ENCODE results near the gene FGFRL1. TPM values are rescaled to one million over a fixed set of nuclear protein-coding genes. Genes with fewer than 3 reads are reported as not detected.
"Not testable (repeated sequence)": the region's sequence is repeated elsewhere in the genome, so short reads cannot be mapped to it uniquely, and the experiment has no call there.

Gene FGFRL1
- total RNA-seq, 1 experiment from 2014 or later, result 28.5 TPM

- in situ Hi-C loops (cut with HindIII; ENCODE audit: low sequenced_read_pairs), result no loop called here
- DNase-seq (ENCODE audit: low spot score), result no peak
Observed at GRCh38 chr4:990746-991367, 20.6 kb upstream of the FGFRL1 start.

GRCh38 chr4:991451-992296, 19.8 kb upstream of the FGFRL1 start:
- DNase-seq (ENCODE audit: low spot score), result no peak
- in situ Hi-C loops (cut with HindIII; ENCODE audit: low sequenced_read_pairs), result no loop called here

DNA sequence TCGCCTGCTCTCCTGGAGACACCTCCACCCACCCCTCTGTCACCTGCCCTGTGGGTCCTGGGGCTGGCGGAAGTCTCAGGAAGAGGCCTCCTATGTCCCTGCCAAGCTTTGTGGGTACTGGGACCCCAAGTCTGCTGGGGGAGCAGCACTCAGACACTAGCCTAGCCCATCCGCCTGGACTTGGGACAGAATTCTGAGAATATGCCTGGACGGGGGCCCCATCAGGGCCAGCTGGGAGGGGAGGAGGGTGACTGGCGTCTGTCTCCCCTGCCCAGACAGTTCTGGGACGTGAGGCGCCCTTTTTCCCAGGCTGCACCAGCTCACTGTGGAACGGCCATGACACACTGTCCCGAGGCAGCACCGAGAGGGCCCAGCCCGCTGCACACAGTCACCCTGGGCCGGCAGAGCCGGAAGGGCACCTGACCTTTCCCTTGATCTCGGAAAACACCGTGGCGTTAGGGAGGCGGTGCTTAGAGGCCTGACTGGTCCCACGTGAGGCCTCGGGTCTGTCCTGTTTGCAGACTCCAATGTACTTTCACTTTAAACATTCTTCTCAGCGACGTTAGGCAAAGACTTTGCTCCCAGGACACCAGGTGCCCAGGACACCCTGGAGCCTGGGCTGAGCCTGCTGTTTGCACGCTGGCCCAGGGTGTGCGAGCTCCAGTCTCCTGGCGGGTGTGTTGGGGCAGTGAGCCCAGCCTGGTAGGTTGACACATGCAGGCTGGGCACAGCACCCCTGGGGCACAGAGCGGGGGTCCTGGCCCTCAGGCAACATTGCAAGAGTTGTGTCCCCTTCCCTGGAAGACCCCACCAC, 18.9 kb upstream of the FGFRL1 start:
- in situ Hi-C loops (cut with HindIII; ENCODE audit: low sequenced_read_pairs), result no loop called here
- DNase-seq (ENCODE audit: low spot score), result no peak

GRCh38 chr4:993111-994029, 18.1 kb upstream of the FGFRL1 start, which contains the start of gene SLC26A1:
TSS of gene SLC26A1 (minus strand) at chr4:993404. CDS start at chr4:991703, 1,701 bp downstream.
- in situ Hi-C loops (cut with HindIII; ENCODE audit: low sequenced_read_pairs), result no loop called here

GRCh38 chr4:995311-996026, 16.0 kb upstream of the FGFRL1 start:
- in situ Hi-C loops (cut with HindIII; ENCODE audit: low sequenced_read_pairs), result no loop called here
- DNase-seq (ENCODE audit: low spot score), result no peak

More at GRCh38 chr4:993111-994029, 18.1 kb upstream of the FGFRL1 start, which contains the start of gene SLC26A1:
- no peak for DNase-seq (ENCODE audit: low spot score)

DNA sequence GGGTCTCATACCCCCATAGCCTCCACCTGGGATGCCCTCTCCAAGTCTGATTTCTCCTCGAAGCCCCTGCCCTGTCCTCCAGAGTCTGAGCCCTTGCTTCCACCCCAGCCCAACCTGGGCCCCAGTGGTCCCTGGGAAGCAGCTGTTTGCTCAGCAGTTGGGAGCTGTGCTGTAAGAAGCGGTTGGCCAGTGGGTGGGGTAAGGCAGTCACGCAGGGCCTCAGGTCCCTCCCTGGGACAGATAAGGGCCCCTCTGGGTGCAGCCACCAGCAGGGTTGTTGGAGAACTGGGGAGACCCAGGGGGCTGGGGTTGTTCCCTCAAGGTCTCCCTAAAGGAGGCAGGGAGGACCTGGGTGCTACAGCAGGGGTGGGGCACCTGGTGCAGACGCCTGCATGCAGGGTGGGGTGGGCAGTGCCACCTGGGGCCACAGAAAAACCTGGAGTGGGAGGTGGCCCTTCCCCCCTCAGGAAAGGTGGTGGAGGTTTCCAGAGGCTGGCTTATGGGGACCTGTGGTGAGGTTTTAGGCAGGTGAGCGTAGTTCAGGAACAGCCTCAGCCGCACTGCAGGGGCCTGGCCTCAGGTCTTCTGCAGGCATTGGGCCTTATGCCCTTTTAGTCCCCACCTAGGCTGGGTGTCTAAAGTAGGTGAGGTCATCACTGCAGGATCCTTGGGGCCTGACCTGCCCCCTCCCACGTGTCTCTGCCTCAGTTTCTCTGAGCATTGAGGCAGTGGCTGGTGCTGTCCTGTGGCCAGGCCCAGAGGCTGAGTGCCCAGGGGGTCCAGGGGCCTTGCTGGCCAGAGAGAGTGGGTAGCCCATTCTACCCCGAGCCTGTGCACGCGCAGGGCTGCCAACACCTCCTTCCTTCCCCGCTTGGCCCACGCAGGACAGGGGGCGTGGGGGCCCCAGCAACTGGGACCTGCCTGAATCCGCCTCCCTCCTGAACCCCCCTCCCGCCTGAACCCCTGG, 15.1 kb upstream of the FGFRL1 start:
- in situ Hi-C loops (cut with HindIII; ENCODE audit: low sequenced_read_pairs), result no loop called here
- no peak for DNase-seq (ENCODE audit: low spot score)

GRCh38 chr4:996997-997374, 14.4 kb upstream of the FGFRL1 start:
- in situ Hi-C loops (cut with HindIII; ENCODE audit: low sequenced_read_pairs), result no loop called here
- no peak for DNase-seq (ENCODE audit: low spot score)

DNA sequence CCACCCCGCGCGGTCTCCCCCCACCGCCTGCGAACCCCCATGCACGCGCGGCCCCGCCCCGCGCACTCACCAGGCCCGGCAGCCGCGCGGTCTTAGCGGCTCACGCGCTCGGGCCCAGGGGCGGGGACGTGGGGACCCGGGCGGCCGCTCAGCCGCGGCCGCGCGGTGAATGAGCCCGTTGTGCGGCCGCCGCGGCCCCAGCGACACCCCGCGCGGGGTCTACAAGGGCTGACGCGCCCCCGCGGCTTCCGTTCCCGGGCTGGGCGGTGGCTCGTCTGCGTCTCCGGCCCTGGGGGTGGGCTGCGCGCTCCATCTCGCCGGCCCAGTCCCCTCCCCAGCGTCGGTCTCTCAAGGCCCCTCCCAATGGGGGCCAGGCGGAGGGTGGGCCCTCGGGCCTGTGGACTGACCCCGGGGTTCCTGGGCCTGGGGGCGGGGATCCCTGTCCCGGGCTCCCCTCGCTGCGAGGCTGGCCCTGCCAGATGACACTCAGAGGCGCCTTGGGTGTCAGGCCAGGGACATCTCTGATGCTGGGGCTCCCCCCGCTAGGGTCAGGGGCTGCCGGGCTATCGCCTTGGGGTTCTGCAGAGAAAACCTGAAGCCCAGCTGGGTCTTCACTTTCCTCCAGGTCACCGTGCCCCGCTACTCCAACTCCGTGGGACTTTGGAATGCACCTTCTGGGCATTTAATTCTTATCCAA, 13.9 kb upstream of the FGFRL1 start:
- in situ Hi-C loops (cut with HindIII; ENCODE audit: low sequenced_read_pairs), result no loop called here
- DNase-seq (ENCODE audit: low spot score), result peak; percentile 43

- in situ Hi-C loops (cut with HindIII; ENCODE audit: low sequenced_read_pairs), result no loop called here
- DNase-seq (ENCODE audit: low spot score), result no peak
Observed at GRCh38 chr4:998096-998691, 13.2 kb upstream of the FGFRL1 start.

GRCh38 chr4:999240-999863, 12.1 kb upstream of the FGFRL1 start:
- in situ Hi-C loops (cut with HindIII; ENCODE audit: low sequenced_read_pairs), result not testable (repeated sequence)
- peak; percentile 85 for DNase-seq (ENCODE audit: low spot score)

- no peak for DNase-seq (ENCODE audit: low spot score)
- in situ Hi-C loops (cut with HindIII; ENCODE audit: low sequenced_read_pairs), result no loop called here
Observed at GRCh38 chr4:999882-1000425, 11.5 kb upstream of the FGFRL1 start.

GRCh38 chr4:1000686-1001260, 10.7 kb upstream of the FGFRL1 start:
- in situ Hi-C loops (cut with HindIII; ENCODE audit: low sequenced_read_pairs), result no loop called here
- DNase-seq (ENCODE audit: low spot score), result no peak

DNA sequence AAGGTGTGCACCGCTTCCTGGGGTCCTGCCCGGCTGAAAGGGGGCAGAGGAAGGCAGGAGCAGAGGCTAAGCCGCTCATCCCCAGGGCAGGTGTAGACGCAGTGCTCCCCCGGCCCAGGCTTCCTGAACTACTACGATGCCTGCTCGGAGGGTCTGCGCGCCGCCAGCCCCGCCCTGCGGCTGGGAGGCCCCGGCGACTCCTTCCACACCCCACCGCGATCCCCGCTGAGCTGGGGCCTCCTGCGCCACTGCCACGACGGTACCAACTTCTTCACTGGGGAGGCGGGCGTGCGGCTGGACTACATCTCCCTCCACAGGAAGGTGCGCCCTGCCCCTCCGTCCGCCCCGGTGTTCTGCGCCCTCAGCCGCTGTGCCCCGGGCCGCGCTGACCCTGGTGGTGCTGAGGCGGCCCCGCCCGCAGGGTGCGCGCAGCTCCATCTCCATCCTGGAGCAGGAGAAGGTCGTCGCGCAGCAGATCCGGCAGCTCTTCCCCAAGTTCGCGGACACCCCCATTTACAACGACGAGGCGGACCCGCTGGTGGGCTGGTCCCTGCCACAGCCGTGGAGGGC, 9.8 kb upstream of the FGFRL1 start:
- DNase-seq (ENCODE audit: low spot score), result no peak
- in situ Hi-C loops (cut with HindIII; ENCODE audit: low sequenced_read_pairs), result no loop called here

GRCh38 chr4:1002131-1002630, 9.2 kb upstream of the FGFRL1 start:
- in situ Hi-C loops (cut with HindIII; ENCODE audit: low sequenced_read_pairs), result no loop called here
- DNase-seq (ENCODE audit: low spot score), result no peak

All from G401 (cell line).